ENCODE data around the gene TUBB1. TPM values are rescaled to one million over a fixed set of nuclear protein-coding genes. Genes with fewer than 3 reads are reported as not detected.

Gene TUBB1
- total and polyA plus RNA-seq, 2 of the 13 experiments (the other 11 are each of a cell fraction or from before 2014, with no cell fraction given), result 0.11 to 57.6 TPM

GRCh38 chr20:58996226-58996611 lies 23.0 kb upstream of the TUBB1 start (continued):
- TF ChIP-seq PLSCR1 (CRISPR knock-in tag; IDR thresholded peaks at IDR 0.05; ENCODE audit: borderline replicate concordance) (no peak), HOXA3 (CRISPR knock-in tag; IDR thresholded peaks at IDR 0.05) (no peak), ZSCAN29 (CRISPR knock-in tag; conservative IDR thresholded peaks at IDR 0.05) (no peak), HNF1B (CRISPR knock-in tag; IDR thresholded peaks at IDR 0.05) (no peak), PHF8 (CRISPR knock-in tag; IDR thresholded peaks at IDR 0.05) (no peak), MAF1 (CRISPR knock-in tag; IDR thresholded peaks at IDR 0.05; ENCODE audit: borderline replicate concordance) (no peak), ZNF770 (CRISPR knock-in tag; IDR thresholded peaks at IDR 0.05) (no peak), PHF5A (CRISPR knock-in tag; IDR thresholded peaks at IDR 0.05; ENCODE audit: low read depth, unreplicated experiment) (no peak), ZNF281 (CRISPR knock-in tag; IDR thresholded peaks at IDR 0.05; ENCODE audit: borderline replicate concordance) (no peak), ZNF20 (CRISPR knock-in tag; IDR thresholded peaks at IDR 0.05) (no peak), ZNF451 (CRISPR knock-in tag; IDR thresholded peaks at IDR 0.05) (no peak), ZSCAN22 (CRISPR knock-in tag; IDR thresholded peaks at IDR 0.05) (no peak), GATAD1 (CRISPR knock-in tag; IDR thresholded peaks at IDR 0.05) (no peak), ZNF24 (IDR thresholded peaks at IDR 0.05) (no peak), EED (CRISPR knock-in tag; IDR thresholded peaks at IDR 0.05) (no peak), TCF7 (IDR thresholded peaks at IDR 0.05; ENCODE audit: low read depth) (no peak), ZNF3 (CRISPR knock-in tag; IDR thresholded peaks at IDR 0.05) (no peak), ASH2L (IDR thresholded peaks at IDR 0.05; ENCODE audit: insufficient read length, low read depth, low read length) (no peak), WIZ (CRISPR knock-in tag; IDR thresholded peaks at IDR 0.05) (no peak), TIGD3 (CRISPR knock-in tag; IDR thresholded peaks at IDR 0.05; ENCODE audit: borderline replicate concordance) (no peak), EZH2 (conservative IDR thresholded peaks at IDR 0.05; ENCODE audit: low read depth, low read length) (no peak), TERF1 (CRISPR knock-in tag; IDR thresholded peaks at IDR 0.05) (no peak)
